ENCODE data around the gene ZNF592. TPM values are rescaled to one million over a fixed set of nuclear protein-coding genes. Genes with fewer than 3 reads are reported as not detected.

ZNF592 gene
- total and polyA plus RNA-seq, 7 donors: 13.1 to 43.3 (median 33.8) TPM

DNA sequence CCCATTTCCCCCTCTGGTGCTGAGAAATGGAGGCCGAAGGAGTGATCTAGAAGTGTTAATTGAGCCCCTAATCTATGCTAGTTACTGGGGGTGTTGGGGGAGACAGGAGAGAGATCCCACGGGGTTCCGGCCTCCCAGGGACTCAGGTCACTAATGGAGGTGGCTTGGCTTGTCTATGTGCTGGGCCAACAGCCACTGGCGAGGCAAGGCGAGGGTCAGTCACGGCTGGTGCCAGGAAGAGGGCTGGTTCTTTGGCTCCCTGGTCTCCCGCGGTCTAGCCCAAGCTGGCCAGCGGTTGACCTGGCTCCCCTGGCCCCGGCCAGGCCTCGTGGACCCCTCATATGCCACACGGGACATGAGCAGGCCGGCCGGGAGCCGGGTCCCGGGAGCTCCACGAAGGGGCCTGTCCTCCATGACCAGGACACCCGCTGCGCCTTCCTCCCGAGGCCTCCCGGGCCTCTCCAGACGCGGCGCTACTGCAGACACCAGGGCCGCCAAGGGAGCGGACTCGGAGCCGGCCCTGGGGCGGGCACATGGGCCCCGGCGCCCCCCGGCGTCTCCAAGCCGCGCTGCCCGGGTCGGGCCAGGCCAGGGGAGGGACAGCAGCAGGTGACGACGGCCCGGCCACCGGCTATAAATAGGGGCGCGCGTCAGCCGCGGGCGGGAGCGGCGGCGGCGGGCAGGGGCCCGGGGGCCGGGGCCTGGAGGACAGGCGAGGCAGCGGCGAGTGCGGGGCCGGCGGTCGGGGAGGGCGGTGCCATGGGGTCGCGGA, 68.5 kb downstream of the ZNF592 start, which contains the start of gene ALPK3:
ALPK3 (plus strand) TSS at position 663 of the 772 bp plus-strand sequence; CDS start at position 760, 97 bp downstream.
- peaks cover 4 to 10% of the 10 kb centered on the region in 2 donors for H3K36me3 ChIP-seq (ENCODE audit: insufficient read depth in 1 of 2, low read depth in 1 of 2)
- DNase-seq (peak; percentile 83 to 94), ATAC-seq (peak; percentile 79 to 90 (median 84))
- intact Hi-C loops (cut with DNase I): loop anchor here (5.0 kb wide), 2 partner anchors 70 to 165 kb away; partner anchors contain the start of genes WDR73 (in 1 of the 2) and ZNF592 (in 1 of the 2)
- no peaks in the 10 kb centered on the region for H3K9me3 ChIP-seq
- peak within 1 kb of the TSS; percentile 99 for H3K27ac ChIP-seq
- no peaks in the 10 kb centered on the region for H3K27me3 ChIP-seq (ENCODE audit: insufficient read depth in 3 of 3, low read length in 2 of 3)
- H3K4me1 ChIP-seq: peaks cover 39% of the 10 kb centered on the region
- peak within 1 kb of the TSS; percentile 90 for H3K4me3 ChIP-seq
- TF ChIP-seq, protein P1, sequence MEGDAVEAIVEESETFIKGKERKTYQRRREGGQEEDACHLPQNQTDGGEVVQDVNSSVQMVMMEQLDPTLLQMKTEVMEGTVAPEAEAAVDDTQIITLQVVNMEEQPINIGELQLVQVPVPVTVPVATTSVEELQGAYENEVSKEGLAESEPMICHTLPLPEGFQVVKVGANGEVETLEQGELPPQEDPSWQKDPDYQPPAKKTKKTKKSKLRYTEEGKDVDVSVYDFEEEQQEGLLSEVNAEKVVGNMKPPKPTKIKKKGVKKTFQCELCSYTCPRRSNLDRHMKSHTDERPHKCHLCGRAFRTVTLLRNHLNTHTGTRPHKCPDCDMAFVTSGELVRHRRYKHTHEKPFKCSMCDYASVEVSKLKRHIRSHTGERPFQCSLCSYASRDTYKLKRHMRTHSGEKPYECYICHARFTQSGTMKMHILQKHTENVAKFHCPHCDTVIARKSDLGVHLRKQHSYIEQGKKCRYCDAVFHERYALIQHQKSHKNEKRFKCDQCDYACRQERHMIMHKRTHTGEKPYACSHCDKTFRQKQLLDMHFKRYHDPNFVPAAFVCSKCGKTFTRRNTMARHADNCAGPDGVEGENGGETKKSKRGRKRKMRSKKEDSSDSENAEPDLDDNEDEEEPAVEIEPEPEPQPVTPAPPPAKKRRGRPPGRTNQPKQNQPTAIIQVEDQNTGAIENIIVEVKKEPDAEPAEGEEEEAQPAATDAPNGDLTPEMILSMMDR (IDR thresholded peaks at IDR 0.05): peak; percentile 34
- 6 to 11% (median 7%) methylated on average over 47 to 63 of the region's 63 CpGs for WGBS, 3 donors

DNA sequence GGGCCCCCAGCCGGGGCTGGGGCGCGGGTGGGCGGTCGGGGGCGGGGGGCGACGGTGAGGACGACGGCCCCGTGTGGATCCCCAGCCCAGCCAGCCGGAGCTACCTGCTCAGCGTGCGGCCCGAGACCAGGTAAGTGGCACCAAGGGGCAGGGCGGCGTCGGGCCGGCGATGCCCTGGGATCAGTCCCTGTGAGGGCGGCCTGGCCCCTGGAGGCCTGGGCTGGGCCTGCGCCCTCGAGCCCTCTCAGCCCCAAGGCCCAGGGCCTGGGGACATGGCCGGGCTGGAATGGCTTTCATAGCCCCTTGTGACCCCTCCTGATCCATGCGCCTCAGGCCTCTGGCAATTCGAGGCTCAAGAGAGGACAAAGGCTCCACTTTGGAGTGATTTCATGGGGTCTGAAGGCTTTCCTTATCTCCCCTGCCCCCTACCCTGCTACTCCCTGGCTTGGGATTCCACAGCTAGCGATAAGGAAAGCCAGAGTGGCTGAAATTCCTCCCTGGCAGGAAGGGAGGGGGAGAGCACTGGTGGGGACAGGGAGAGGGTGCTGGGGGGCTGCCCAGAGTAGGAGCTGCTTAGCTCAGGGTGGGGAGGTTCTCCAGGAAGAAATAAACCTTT, 69.2 kb downstream of the ZNF592 start:
- intact Hi-C loops (cut with DNase I): loop anchor here (2.0 to 5.0 kb wide), 3 partner anchors 57 to 165 kb away; partner anchors contain the start of genes WDR73 (in 1 of the 2) and ZNF592 (in 1 of the 2)
- H3K36me3 ChIP-seq (ENCODE audit: insufficient read depth in 1 of 2, low read depth in 1 of 2): peaks cover 4 to 11% of the 10 kb centered on the region in 2 donors
- no peaks in the 10 kb centered on the region for H3K27me3 ChIP-seq (ENCODE audit: insufficient read depth in 3 of 3, low read length in 2 of 3)
- H3K4me3 ChIP-seq: peak overlapping the region; percentile 90
- peaks cover 46% of the 10 kb centered on the region for H3K4me1 ChIP-seq
- DNase-seq: no peak
- WGBS, 3 donors: 6 to 8% (median 7%) methylated on average over 11 to 27 of the region's 27 CpGs
- no peaks in the 10 kb centered on the region for H3K9me3 ChIP-seq
- peak overlapping the region; percentile 99 for H3K27ac ChIP-seq
- TF ChIP-seq, protein P1 (IDR thresholded peaks at IDR 0.05): no peak
- ATAC-seq: peak; percentile 23 to 37 (median 26)

DNA sequence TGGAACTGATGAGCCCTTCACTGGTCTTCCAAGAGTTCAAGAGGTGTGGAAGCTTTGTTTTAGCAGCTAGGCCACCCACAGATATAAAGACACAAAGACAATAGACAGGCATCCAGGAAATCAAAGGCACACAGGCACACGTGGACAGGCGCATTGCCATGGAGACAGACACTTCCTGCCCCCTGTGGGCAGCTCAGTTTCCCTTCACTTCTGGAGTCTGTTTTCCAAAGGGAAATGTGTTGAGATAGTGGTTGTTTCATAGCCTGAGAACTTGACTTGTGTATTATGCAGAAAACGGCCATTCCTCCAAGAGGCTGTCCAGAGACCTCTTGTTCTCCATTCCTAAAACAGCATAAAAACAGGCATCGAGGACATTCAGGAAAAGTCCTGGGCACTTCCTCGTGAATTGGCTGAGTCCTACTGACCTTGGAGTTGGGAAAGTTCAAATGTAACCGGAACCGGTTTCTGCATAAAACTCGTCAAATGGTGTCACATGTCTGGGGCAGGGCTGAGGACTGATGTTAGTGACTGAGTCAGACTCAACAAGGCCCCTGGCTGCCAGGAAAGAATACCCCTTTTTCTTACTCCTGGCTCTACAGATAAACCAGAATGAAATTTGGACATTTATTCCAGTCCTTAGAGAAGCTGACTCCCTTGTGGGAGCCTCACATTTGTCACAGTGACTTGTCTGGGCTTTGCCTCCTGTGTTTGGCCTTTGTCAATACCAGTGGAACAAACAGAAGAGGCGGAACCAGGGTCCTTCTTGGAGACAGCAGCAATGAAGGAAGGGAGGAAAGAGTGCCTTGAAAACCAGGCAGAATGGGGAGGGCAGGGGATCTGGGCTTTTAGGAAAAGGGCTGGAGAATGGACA, 70.1 kb downstream of the ZNF592 start:
- intact Hi-C loops (cut with DNase I): loop anchor here (2.0 to 5.0 kb wide), 3 partner anchors 56 to 166 kb away; partner anchors contain the start of genes WDR73 (in 1 of the 2) and ZNF592 (in 1 of the 2)
- Histone ChIP-seq H3K36me3 (ENCODE audit: insufficient read depth in 1 of 2, low read depth in 1 of 2) (peaks cover 4 to 15% of the 10 kb centered on the region in 2 donors), H3K4me1 (peaks cover 55% of the 10 kb centered on the region), H3K9me3 (no peaks in the 10 kb centered on the region), H3K27ac (peak overlapping the region; percentile 99), H3K27me3 (ENCODE audit: insufficient read depth in 3 of 3, low read length in 2 of 3) (no peaks in the 10 kb centered on the region), H3K4me3 (peak overlapping the region; percentile 90)
- 8 to 13% (median 10%) methylated on average over 9 of the region's 9 CpGs for WGBS, 3 donors
- DNase-seq (peak; percentile 46 to 73), ATAC-seq (peak; percentile 38 to 75 (median 53))
- TF ChIP-seq, protein P1 (IDR thresholded peaks at IDR 0.05): no peak

DNA sequence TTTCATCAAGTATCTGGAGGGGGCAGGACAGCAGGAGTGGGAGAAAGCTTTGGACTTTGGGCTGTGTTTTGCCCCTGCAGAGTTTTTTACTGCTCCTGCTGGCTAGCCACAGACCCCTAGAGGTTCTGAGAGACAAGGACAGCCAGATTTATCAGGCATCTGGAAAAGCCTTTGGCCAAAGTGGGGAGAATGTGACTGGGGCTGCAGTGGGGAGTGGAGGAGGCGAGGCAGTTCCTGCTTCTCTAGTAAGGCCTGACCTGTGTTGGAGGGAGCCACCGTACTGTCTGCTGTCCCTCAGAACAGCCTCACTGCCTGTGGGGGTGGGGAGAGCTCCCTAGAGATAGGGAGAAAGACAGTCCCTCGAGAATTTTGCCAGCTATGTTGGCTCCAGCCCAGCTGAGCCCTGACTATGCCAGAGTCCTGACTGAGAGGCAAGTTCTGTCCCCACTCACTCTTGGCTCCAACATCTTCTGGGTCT, 70.9 kb downstream of the ZNF592 start:
- Histone ChIP-seq H3K4me3 (peak overlapping the region; percentile 90), H3K27me3 (ENCODE audit: insufficient read depth in 3 of 3, low read length in 2 of 3) (no peaks in the 10 kb centered on the region), H3K27ac (peak overlapping the region; percentile 99), H3K4me1 (peaks cover 64% of the 10 kb centered on the region), H3K9me3 (no peaks in the 10 kb centered on the region), H3K36me3 (ENCODE audit: insufficient read depth in 1 of 2, low read depth in 1 of 2) (peaks cover 4 to 23% of the 10 kb centered on the region in 2 donors)
- intact Hi-C loops (cut with DNase I): loop anchor here (2.0 to 5.0 kb wide), 3 partner anchors 55 to 167 kb away; partner anchors contain the start of genes WDR73 (in 1 of the 2) and ZNF592 (in 1 of the 2)
- DNase-seq (peak; percentile 43 to 80), ATAC-seq (peak; percentile 6 to 47 (median 18))
- TF ChIP-seq, protein P1 (IDR thresholded peaks at IDR 0.05): no peak
- 12 to 17% (median 14%) methylated on average over 3 of the region's 3 CpGs for WGBS, 3 donors
